HG03097 (cell line): ENCODE data around the gene GTF2I.
"Not testable (repeated sequence)": the region's sequence is repeated elsewhere in the genome, so short reads cannot be mapped to it uniquely, and the experiment has no call there.

Experiments used
- ATAC-seq: cut with Tn5 transposase; IDR thresholded peaks from one replicate; pipeline ENCODE4 v1.9.1; 2021; ENCODE audit not compliant: unreplicated experiment, low FRiP score

The GTF2I gene

DNA sequence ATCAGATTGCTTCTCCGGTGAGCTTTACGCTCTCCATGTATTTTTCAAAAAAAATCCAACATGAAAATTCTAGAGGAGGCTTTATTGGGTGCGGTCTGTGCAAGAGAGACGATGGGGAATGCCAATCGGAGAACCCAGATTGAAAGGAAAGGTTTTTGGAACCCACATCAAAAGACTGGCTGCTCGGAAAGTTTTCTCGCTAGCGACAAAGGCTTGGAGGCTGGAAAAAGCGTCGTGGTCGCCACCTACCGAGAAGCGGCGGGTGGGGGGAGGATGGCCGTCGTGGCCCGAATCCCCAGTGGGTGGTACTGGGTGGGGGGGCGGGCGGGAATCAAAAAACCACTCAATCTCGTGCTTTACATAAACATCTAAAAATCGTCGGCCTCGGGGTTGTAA lies 1.1 kb upstream of the GTF2I start:
- ATAC-seq, result no peak

DNA sequence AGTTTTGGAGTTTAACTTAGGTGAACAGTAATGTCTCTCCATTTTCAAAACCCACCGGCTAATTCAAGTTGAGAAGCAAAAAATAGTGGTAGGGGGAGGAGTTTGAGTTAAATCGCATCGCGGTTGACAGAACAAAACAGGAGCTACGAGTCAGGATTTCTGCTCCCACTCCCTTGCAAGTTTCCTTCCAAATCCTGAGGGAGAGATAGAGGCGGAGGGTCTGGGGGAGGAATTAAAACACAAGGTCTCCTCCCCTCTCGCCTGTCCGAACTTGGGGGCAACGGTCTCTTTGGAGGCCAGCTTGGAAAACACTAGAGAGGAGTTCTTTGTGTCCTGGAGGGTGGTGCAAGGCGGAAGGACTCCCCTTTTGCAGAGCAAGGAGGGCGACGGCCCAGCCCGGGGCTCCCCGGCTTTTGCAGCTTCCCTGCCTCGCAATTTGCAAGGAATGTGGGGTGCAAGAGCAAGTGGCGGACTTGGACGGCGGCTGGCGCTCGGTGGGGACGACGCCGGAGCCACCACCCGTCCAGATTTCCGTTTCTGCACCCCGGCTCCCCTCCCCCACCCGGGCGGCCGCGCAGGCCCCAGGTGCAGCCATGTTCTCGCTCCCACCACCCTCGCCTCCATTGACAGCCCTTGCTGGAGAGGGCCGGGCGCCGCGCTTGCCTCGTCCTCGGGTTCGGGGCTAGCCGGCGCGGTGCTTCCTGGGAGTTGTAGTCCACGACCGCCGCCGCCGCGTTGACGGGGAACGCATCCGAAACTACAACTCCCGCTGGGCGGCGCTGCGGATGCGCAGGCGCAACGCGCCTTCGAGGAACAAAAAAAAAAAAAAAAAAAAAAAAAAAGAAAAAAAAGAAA lies 454 bp upstream of the GTF2I start:
- peak; percentile 60 for ATAC-seq

DNA sequence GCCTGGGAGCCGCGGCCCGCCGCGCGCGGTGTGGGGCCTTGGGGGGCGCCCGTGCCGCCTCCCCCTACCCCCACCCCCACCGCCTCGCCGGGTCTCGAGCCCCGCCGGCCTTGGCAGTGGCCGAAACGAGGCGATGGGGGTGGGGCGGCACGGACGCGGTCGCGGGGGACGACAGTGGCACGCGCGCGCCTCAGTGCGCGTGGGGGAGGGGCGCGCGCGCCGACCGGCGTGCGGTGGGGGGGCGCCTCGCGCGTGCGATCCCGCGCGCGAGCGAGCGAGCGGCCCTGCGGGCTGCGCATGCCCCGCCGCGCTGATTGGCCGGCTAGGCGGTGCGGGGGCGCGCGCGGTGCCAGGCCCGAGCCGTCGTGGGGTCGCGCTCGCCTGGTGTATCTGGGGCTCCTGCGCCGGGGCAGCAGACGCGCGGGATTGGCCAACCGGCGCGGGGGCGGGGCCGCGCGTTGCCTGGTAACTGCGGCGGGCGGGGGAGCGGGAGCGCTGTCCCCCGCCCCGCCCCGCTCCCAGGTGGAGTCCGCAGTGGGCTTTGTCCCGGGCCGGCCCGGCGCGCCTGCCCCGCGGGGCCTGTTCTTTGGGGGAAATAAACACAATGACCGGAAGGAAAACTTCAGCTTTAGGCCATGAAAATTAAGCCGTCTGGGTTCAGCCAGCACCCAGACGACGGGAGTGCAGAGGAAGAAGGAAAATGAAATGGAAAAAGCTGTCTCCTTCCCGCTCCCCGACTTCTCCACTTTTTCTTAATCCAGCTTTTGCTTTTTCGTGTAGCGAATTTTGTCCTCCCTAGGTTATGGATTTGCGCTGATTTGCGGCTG lies 873 bp downstream of the GTF2I start:
- peak; percentile 46 for ATAC-seq

DNA sequence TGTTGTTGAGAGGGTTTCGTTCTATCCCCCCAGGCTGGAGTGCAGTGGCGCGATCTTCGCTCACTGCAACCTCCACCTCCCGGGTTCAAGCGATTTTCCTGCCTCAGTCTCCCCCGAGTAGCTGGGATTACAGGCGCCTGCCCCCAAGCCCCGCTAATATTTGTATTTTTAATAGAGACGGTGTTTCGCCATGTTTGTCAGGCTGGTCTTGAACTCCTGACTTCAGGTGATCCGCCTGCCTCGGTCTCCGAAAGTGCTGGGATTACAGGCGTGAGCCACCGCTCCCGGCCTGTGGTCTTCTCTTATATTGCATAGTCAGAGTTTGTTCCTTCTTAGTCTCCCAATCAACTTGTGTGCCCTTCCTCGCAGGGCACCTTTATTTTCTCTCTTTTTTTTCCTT lies 2.7 kb downstream of the GTF2I start:
- not testable (repeated sequence) for ATAC-seq

DNA sequence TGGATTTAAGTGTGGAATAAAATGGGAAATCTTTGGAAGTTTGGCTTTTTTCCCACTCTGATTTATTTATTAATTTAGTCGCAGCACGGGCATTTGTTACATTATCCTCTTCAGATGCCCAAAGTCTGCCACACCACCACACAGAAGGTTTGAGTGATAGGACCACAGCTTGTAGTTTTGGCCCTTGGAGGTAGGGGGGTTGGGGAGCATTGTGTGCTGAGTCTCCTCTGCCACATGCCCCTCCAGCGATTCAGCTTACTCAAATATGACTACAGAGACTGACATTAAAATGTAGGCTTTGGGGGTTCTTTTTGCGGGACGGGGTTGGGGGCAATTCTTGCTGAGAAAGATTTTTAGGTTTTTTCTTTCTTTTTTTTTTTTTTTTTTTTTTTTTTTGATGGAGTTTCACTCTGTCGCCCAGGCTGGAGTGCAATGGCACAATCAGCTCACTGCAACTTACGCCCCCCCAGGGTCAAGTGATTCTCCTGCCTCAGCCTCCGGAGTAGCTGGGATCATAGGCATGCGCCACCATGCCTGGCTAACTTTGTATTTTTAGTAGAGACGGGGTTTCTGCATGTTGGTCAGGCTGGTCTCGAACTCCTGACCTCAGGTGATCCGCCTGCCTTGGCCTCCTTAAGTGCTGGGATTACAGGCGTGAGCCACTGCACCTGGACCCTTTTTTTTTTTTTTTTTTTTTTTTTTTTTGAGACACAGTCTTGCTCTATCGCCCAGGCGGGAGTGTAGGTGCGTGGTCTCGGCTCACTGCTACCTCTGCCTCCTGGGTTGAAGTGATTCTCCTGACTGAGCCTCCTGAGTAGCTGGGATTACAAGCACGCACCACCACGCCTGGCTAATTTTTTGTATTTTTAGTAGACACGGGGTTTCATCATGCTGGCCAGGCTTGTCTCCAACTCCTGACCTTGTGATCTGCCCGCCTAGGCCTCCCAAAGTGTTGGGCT lies 4.6 kb downstream of the GTF2I start:
- ATAC-seq, result not testable (repeated sequence)

DNA sequence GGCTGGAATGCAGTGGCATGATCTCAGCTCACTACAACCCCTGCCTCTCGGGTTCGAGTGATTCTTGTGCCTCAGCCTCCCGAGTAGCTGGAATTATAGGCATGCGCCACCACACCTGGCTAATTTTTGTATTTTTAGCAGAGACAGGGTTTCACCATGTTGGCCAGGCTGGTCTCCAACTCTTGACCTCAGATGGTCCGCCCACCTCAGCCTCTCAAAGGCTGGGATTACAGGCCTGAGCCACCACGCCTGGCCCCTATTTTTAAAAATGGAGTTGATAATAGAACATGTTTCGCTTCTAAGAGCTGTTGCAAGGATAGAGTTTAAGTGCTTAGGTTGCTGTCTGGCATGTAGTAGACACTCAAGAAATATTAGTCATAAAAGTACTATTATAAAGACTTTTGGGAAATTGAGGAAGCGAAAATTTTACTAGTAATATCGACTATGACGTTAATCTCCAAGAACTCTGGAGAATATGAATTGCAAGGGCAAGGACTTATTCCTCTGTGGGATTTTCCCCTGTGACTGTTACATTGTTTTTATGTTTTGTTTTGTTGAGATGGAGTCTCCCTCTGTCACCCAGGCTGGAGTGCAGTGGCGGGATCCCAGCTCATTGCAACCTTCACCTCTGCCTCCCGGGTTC lies 7.9 kb downstream of the GTF2I start:
- no peak for ATAC-seq

DNA sequence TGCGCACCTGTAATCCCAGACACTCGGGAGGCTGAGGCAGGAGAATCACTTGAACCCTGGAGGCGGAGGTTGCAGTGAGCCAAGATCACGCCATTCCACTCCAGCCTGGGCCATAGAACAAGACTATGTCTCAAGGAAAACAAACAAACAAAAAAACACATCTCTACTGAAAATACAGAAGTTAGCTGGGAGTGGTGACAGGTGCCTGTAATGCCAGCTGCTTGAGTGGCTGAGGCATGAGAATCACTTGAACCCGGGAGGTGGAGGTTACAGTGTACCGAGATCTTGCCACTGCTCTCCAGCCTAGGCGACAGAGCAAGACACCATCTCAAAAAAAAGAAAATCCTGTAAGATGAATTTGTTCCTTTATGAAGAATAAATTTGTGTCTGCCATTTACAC lies 9.5 kb downstream of the GTF2I start:
- not testable (repeated sequence) for ATAC-seq

DNA sequence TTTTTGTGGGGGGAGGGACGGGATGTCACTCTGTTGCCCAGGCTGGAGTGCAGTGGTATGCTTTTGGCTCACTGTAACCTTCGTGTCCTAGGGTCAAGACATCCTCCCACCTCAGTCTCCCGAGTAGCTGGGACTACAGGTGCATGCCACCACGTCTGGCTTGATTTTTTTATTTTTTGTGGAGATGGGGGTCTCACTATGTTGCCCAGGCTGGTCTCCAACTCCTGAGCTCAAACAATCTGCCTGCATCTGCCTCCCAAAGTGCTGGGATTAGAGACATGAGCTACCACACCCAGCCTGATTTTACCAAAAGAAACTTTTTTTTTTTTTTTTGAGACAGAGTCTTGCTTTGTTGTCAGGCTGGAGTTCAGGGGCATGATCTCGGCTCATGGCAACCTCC lies 10.0 kb downstream of the GTF2I start:
- ATAC-seq, result not testable (repeated sequence)

DNA sequence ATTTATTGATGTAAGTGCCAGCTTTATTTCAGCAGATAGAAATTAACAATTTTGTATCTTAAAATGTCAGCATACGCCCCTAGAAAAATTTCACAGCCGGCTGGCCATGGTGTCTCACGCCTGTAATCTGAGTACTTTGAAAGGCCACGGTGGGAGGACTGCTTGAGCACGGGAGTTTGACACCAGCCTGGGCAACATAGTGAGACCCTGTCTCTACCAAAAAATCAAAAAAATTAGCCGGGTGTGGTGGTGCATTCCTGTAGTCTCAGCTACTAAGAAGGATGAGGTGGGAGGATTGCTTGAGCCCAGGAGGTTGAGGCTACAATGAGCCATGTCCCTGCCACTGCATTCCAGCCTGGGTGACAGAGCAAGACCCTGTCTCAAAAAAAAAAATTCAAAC lies 14.1 kb downstream of the GTF2I start:
- ATAC-seq, result no peak

DNA sequence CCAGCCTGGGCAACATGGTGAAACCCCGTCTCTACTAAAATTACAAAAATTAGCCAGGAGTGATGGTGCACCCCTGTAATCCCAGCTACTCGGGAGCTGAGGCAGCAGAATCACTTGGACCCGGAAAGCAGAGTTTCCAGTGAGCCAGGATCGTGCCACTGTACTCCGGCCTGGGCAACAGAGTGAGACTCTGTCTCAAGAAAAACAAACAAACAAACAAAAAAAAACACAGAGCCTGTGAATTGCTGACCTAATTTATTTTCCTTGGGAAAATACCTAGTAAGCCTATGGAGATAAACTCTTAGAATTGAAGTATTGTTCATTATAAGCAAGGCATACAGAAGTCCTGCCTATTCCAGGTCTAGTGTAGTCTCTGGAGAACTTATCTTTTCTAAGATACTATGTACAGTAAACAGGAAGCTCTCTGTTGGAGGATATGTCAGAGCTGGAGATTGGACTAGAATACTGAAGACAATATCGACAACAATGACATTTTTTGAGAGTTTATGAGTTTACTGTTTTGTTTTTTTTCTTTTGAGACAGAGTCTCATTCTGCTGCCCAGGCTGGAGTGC lies 14.9 kb downstream of the GTF2I start:
- no peak for ATAC-seq

DNA sequence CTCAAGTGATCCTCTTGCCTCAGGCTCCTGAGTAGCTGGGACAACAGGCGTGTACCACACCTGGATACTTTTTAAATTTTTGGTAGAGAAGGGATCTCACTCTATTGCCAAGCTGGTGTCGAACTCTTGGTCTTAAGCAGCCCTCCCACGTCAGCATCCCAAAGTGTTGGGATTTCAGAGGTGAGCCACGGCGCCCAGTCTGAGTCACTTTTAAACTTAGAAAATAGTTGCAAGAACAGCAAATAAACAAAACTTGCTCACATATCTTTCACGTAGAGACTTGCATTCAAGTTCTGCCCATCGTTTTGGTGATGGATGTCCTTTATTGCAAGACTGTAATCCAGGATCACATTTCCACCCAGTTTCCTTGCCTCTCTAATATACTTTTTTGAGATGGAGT lies 16.6 kb downstream of the GTF2I start:
- ATAC-seq, result no peak

DNA sequence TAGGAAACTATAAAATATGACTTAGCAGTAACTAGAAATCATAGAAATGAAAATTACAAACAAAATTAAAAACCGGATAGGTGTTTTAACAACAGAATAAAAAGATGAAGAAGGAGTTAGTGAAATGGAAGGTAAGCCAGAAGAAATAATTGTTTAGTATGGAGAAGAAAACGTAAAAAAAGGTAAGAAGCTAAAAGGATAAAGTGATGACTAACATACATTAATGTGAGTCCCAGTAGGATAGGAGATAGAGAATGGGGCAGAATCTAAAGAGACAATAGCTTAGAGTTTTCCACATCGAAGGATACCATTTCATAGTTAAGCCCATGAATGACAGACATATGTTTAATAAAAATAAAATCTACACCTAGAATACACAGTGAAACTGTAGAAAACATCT lies 25.3 kb downstream of the GTF2I start:
- no peak for ATAC-seq

DNA sequence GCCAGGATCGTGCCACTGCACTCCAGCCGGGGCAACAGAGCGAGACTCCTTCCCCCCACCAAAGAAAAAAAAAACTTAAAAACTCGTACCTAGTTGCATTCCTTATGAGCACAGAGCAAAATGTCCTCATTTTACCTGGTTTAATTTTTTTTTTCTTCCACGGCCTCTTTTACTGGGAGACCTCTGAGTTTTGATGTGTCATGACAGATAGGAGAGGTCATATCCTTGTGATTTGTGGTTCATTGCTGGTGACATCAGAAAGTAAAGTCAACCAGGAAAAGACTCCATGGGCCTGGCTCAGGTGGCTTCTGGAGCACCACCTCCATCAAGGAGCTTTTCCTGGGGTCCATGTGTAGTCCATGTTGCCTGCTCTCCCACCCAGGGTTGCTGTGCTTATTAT lies 26.3 kb downstream of the GTF2I start:
- ATAC-seq, result no peak

DNA sequence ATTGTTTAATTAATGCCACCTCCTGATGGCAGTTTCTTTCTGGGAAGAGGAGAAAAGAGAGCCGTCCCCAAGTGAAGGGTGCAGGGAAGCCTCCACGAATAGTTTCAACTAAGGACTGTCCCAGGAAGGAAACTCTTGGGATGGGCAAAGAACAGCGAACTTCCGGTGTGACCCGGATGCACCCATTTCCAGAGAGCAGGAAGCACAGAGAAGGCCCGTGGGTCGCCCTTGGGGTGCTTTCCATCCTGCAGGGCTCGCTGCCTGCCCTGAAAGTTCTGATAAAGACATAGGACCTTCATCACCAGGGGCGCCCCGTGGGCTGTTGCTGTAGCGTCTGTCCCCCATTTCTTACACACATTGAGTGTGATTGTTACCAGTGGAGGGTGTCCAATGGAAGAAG lies 27.0 kb downstream of the GTF2I start:
- no peak for ATAC-seq

DNA sequence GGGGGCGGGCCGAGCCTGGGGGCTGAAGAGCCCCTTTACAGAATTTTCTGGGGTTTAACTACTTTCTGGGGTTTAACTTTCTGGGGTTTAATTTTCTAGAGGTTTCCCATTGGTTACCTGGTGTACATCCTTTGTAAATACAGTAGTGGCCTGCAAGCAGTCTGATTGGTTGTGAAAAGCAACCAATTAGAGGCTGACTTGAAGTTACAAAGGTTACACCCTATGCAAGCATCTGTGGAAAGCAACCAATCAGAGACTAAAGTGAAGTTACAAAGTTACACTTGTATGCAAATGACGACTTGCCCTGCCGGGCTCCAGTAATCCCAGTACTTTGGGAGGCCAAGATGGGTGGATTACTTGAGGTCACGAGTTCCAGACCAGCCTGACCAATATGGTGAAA lies 27.4 kb downstream of the GTF2I start:
- no peak for ATAC-seq

DNA sequence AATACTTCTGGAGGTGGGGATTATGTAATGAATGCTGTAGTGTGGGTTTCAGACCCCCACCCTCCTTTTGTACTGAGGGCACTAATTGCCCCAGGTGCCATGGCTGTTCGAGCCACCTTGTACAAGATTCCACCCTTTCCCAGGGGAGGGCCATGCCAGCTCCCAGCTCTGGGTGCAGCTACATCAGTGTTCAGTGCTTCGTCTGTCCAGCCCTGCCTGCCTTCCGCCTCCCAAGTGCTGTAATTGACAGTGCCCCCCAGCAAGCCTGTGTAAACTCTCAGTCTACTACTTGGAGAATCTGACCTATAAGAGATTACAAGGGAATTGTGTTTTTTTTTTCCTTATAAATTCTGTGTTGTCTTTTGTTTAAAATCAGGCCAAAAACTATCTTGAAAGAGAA lies 33.0 kb downstream of the GTF2I start:
- no peak for ATAC-seq

DNA sequence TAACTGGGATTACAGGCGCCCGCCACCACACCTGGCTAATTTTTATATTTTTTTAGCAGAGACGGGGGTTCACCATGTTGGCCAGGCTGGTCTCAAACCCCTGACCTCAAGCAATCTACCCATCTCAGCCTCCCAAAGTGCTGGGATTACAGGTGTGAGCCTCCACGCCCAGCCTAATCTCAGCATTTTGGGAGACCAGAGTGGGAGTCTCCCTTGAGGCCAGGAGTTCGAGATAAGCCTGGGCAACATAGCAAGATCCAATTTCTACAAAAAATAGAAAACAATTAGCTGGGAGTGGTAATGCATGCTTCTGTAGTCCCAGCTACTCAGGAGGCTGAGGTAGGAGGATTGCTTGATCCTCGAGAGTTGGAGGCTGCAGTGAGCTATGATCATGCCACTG lies 46.9 kb downstream of the GTF2I start:
- not testable (repeated sequence) for ATAC-seq

DNA sequence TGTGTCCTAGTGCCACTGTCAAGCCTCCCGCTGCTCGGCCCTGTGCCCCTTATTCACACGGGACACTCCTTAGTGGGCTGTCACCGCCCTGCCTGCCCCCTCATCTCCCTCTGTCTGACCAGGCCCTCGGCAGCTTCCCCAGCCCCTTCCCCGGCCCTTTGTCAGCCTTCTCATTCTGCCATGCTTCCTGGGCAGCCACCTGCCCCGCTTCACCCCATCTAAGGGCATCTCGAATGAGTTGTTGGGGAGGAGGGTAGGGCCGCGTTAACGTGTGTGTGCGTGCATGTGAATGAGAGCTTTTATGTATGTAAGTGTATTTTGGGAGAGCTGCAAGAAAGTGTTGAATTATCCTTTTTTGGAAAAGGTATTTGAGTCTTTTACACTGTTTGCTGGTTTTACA lies 49.7 kb downstream of the GTF2I start:
- ATAC-seq, result no peak

DNA sequence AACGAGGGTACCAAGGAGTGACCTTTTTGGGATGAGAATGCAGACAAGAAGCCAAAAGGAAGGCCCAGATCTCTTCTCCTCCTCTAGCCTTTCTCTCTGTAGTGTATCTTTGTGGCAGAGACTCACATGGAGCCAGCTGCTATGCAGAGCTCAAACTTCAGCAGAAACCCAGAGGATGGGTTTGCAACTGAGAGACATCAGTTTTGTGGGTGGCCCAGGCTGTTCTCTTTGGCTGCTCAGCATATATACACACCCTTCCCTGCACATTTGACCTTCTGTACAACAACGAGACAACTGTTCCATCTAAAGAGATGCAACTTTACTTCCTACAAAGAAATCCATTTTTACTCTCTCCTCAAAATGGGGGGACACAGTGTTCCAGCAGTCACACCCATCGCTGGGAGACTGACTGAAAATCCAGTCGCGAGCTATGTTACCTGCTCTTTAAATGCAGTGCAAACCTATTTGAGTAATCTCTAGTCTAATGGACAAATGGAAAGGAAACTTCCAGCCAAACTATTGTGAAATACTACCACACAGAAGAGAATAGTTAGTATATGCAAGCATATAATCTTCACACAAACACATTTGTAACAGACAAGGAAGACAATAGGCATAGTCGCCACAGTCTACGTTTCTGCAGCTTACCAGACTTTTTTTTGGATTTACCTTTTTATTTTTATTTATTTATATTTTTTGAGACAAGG lies 51.2 kb downstream of the GTF2I start:
- ATAC-seq, result no peak
